ENCODE results near the gene KCNN1.

KCNN1 gene

DNA sequence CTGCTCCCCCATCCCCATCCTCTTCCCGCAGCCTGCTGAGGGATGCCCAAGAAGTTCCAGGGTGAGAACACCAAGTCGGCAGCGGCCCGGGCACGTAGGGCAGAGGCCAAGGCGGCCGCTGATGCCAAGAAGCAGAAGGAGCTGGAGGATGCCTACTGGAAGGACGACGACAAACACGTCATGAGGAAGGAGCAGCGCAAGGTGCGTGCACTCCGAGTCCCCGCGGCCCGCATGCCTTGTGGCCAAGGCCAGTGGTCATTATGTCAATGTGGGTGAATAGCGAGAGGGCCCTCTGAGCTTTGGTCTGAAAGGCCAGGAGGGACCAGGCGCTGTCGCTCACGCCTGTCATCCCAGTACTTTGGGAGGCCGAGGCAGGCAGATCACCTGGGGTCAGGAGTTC is 30.5 kb upstream of the KCNN1 start:
- Histone ChIP-seq H3K36me3 (ENCODE audit: low read depth) (peaks cover 26% of the 10 kb centered on the region), H3K9me3 (ENCODE audit: severe bottlenecking) (no peaks in the 10 kb centered on the region), H3K27ac (ENCODE audit: poor library complexity, severe bottlenecking) (no peak overlapping the region), H3K27me3 (ENCODE audit: insufficient read depth, poor library complexity, severe bottlenecking) (no peaks in the 10 kb centered on the region), H3K4me3 (ENCODE audit: severe bottlenecking) (no peak overlapping the region), H3K4me1 (ENCODE audit: insufficient read depth, poor library complexity, severe bottlenecking) (peaks cover 10% of the 10 kb centered on the region)
- ATAC-seq (ENCODE audit: low read depth) (no peak), DNase-seq (ENCODE audit: low spot score) (no peak)
- TF ChIP-seq CTCF (IDR thresholded peaks at IDR 0.05; ENCODE audit: poor library complexity, severe bottlenecking): no peak

GRCh38 chr19:17937371-17937900 is 29.5 kb upstream of the KCNN1 start:
- no peak for TF ChIP-seq CTCF (IDR thresholded peaks at IDR 0.05; ENCODE audit: poor library complexity, severe bottlenecking)
- DNase-seq (ENCODE audit: low spot score): no peak
- ATAC-seq (ENCODE audit: low read depth): no peak

DNA sequence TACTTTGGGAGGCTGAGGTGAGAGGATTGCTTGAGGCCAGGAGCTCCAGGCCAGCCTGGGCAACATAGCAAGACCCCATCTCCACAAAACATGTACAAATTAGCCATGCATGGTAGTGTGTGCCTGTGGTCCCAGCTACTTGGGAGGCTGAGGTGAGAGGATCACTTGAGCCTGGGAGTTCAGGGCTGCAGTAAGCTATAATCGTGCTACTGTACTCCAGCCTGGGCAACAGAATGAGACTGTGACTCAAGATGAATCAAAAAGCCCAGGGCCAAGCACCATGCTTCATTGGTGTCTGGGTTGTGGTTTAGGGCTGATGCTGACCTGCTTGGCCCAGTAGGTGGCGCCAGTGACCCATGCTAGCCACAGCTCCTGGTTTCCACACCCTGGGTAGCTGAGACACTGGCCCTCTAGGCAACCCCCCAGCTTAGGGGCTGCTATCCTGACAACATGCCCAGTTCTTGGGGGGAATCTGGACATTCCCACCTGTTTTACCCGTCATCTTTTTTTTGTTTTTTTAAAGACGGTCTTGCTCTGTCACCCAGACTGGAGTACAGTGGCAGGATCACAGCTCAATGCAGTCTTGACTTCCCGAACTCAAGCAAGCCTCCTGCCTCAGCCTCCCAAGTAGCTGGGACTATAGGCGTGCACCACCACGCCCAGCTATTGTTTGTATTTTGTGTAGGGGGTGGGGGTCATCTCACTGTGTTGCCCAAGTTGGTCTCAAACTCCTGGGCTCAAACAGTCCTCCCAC is 28.6 kb upstream of the KCNN1 start:
- H3K27ac ChIP-seq (ENCODE audit: poor library complexity, severe bottlenecking): no peak overlapping the region
- no peak for DNase-seq (ENCODE audit: low spot score)
- no peak overlapping the region for H3K4me3 ChIP-seq (ENCODE audit: severe bottlenecking)
- no peaks in the 10 kb centered on the region for H3K9me3 ChIP-seq (ENCODE audit: severe bottlenecking)
- peak; percentile 88 for TF ChIP-seq CTCF (IDR thresholded peaks at IDR 0.05; ENCODE audit: poor library complexity, severe bottlenecking)
- H3K36me3 ChIP-seq (ENCODE audit: low read depth): peaks cover 31% of the 10 kb centered on the region
- peak; percentile 88 for ATAC-seq (ENCODE audit: low read depth)
- peaks cover 4% of the 10 kb centered on the region for H3K4me1 ChIP-seq (ENCODE audit: insufficient read depth, poor library complexity, severe bottlenecking)
- no peaks in the 10 kb centered on the region for H3K27me3 ChIP-seq (ENCODE audit: insufficient read depth, poor library complexity, severe bottlenecking)

More at GRCh38 chr19:17937371-17937900, 29.5 kb upstream of the KCNN1 start:
- H3K4me1 ChIP-seq (ENCODE audit: insufficient read depth, poor library complexity, severe bottlenecking): peaks cover 4% of the 10 kb centered on the region
- H3K27me3 ChIP-seq (ENCODE audit: insufficient read depth, poor library complexity, severe bottlenecking): no peaks in the 10 kb centered on the region
- no peak overlapping the region for H3K4me3 ChIP-seq (ENCODE audit: severe bottlenecking)
- H3K27ac ChIP-seq (ENCODE audit: poor library complexity, severe bottlenecking): no peak overlapping the region
- no peaks in the 10 kb centered on the region for H3K9me3 ChIP-seq (ENCODE audit: severe bottlenecking)
- peaks cover 26% of the 10 kb centered on the region for H3K36me3 ChIP-seq (ENCODE audit: low read depth)

- peaks cover 37% of the 10 kb centered on the region for H3K36me3 ChIP-seq (ENCODE audit: low read depth)
- H3K4me3 ChIP-seq (ENCODE audit: severe bottlenecking): no peak overlapping the region
- TF ChIP-seq CTCF (IDR thresholded peaks at IDR 0.05; ENCODE audit: poor library complexity, severe bottlenecking): no peak
- H3K4me1 ChIP-seq (ENCODE audit: insufficient read depth, poor library complexity, severe bottlenecking): no peaks in the 10 kb centered on the region
- no peaks in the 10 kb centered on the region for H3K27me3 ChIP-seq (ENCODE audit: insufficient read depth, poor library complexity, severe bottlenecking)
- ATAC-seq (ENCODE audit: low read depth) (no peak), DNase-seq (ENCODE audit: low spot score) (no peak)
- H3K9me3 ChIP-seq (ENCODE audit: severe bottlenecking): no peaks in the 10 kb centered on the region
- no peak overlapping the region for H3K27ac ChIP-seq (ENCODE audit: poor library complexity, severe bottlenecking)
Measured at GRCh38 chr19:17942181-17942580, 24.7 kb upstream of the KCNN1 start.
